H9 (cell line): Measurements from ENCODE around the gene ULBP3. TPM values are rescaled to one million over a fixed set of nuclear protein-coding genes. Genes with fewer than 3 reads are reported as not detected.

ENCODE experiments used
- DNase-seq: peaks from one replicate; pipeline ENCODE4 v3.0.0-alpha.2; 2017
- H2AFZ ChIP-seq: one replicate; pipeline ENCODE4 v1.6.1; 2013; ENCODE audit warnings: mild to moderate bottlenecking, low read length, control low read depth, moderate library complexity
- H2AK5ac ChIP-seq: 2 replicates; pipeline ENCODE4 v1.6.1; 2013; ENCODE audit warnings: low read length, control low read depth, mixed read lengths; ENCODE audit not compliant: insufficient read length
- H2BK120ac ChIP-seq: one replicate; pipeline ENCODE4 v1.6.1; 2013; ENCODE audit warnings: low read depth, mild to moderate bottlenecking, low read length, control low read depth, inconsistent platforms; ENCODE audit not compliant: poor library complexity, severe bottlenecking
- H2BK12ac ChIP-seq: 2 replicates; pipeline ENCODE4 v1.6.1; 2013; ENCODE audit warnings: low read length, control low read depth, mixed read lengths, low read depth; ENCODE audit not compliant: insufficient read length
- H2BK15ac ChIP-seq: 2 replicates; pipeline ENCODE4 v1.6.1; 2013; ENCODE audit warnings: low read depth, low read length, control low read depth
- H2BK20ac ChIP-seq: one replicate; pipeline ENCODE4 v1.6.1; 2013; ENCODE audit warnings: low read depth, mild to moderate bottlenecking, low read length, control low read depth, inconsistent platforms; ENCODE audit not compliant: poor library complexity, severe bottlenecking
- H2BK5ac ChIP-seq: 2 replicates; pipeline ENCODE4 v1.6.1; 2013; ENCODE audit warnings: low read length, control low read depth, mixed read lengths; ENCODE audit not compliant: insufficient read length
- H3K14ac ChIP-seq: 2 replicates; pipeline ENCODE4 v1.6.1; 2013; ENCODE audit warnings: low read length, control low read depth; ENCODE audit not compliant: insufficient read depth
- H3K18ac ChIP-seq: 2 replicates; pipeline ENCODE4 v1.6.1; 2013; ENCODE audit warnings: low read depth, mild to moderate bottlenecking, mixed read lengths, low read length, control low read depth; ENCODE audit not compliant: insufficient read length
- H3K23ac ChIP-seq: 2 replicates; pipeline ENCODE4 v1.6.1; 2013; ENCODE audit warnings: low read length, control low read depth, mixed read lengths, low read depth; ENCODE audit not compliant: insufficient read length
- H3K23me2 ChIP-seq: 2 replicates; pipeline ENCODE4 v1.6.1; 2013; ENCODE audit warnings: low read depth, mild to moderate bottlenecking, mixed read lengths, low read length, control low read depth; ENCODE audit not compliant: insufficient read length, poor library complexity, severe bottlenecking
- H3K27ac ChIP-seq: 2 replicates; pipeline ENCODE4 v1.5.1; 2013; ENCODE audit warnings: low read length, control low read depth, mixed read lengths, low read depth; ENCODE audit not compliant: insufficient read length
- H3K27me3 ChIP-seq: 2 replicates; pipeline ENCODE4 v1.6.1; 2013; ENCODE audit warnings: low read length, control low read depth, inconsistent platforms; ENCODE audit not compliant: insufficient read depth
- H3K4ac ChIP-seq: 2 replicates; pipeline ENCODE4 v1.6.1; 2013; ENCODE audit warnings: low read depth, mild to moderate bottlenecking, control low read depth, inconsistent platforms, low read length, moderate library complexity
- H3K4me1 ChIP-seq: 2 replicates; pipeline ENCODE4 v1.6.1; 2013; ENCODE audit warnings: low read length, control low read depth, inconsistent platforms; ENCODE audit not compliant: insufficient read depth
- H3K4me2 ChIP-seq: 2 replicates; pipeline ENCODE4 v1.6.1; 2013; ENCODE audit warnings: low read length, control low read depth, mixed read lengths; ENCODE audit not compliant: insufficient read length, insufficient read depth
- H3K56ac ChIP-seq: 2 replicates; pipeline ENCODE4 v1.6.1; 2013; ENCODE audit warnings: low read depth, mild to moderate bottlenecking, mixed read lengths, low read length, control low read depth; ENCODE audit not compliant: insufficient read length
- H3K79me1 ChIP-seq: 2 replicates; pipeline ENCODE4 v1.6.1; 2013; ENCODE audit warnings: low read depth, mild to moderate bottlenecking, moderate library complexity, low read length, control low read depth, inconsistent platforms; ENCODE audit not compliant: insufficient read depth, poor library complexity, severe bottlenecking
- H3K79me2 ChIP-seq: 2 replicates; pipeline ENCODE4 v1.6.1; 2013; ENCODE audit warnings: low read length, control low read depth, inconsistent platforms; ENCODE audit not compliant: insufficient read depth
- H3K9ac ChIP-seq: 2 replicates; pipeline ENCODE4 v1.6.1; 2013; ENCODE audit warnings: low read length, control low read depth, mixed read lengths; ENCODE audit not compliant: insufficient read length; ENCODE audit errors: extremely low read depth
- H3K9me3 ChIP-seq: one replicate; pipeline ENCODE4 v1.6.1; 2013; ENCODE audit warnings: low read depth, low read length, inconsistent platforms; ENCODE audit not compliant: control insufficient read depth
- H3T11ph ChIP-seq: one replicate; pipeline ENCODE4 v1.6.1; 2013; ENCODE audit warnings: mild to moderate bottlenecking, low read length, control low read depth, inconsistent platforms
- H4K20me1 ChIP-seq: one replicate; pipeline ENCODE4 v1.6.1; 2013; ENCODE audit not compliant: control insufficient read depth, insufficient read length, insufficient read depth
- H4K5ac ChIP-seq: 2 replicates; pipeline ENCODE4 v1.6.1; 2013; ENCODE audit warnings: low read depth, mild to moderate bottlenecking, mixed read lengths, low read length, control low read depth; ENCODE audit not compliant: insufficient read length
- H4K8ac ChIP-seq: replicated peaks from 2 replicates; pipeline ENCODE4 v1.6.1; 2013; ENCODE audit warnings: low read length, control low read depth, mixed read lengths, low read depth; ENCODE audit not compliant: insufficient read length
- H4K91ac ChIP-seq: 2 replicates; pipeline ENCODE4 v1.6.1; 2013; ENCODE audit warnings: low read depth, mild to moderate bottlenecking, moderate library complexity, mixed read lengths, low read length, control low read depth; ENCODE audit not compliant: insufficient read length
- H3K27ac Mint-ChIP-seq, 3 experiments: 2 replicates in 2 of 3; 3 replicates in 1 of 3; pipeline ENCODE4 v1.8.0; 2020 to 2021; ENCODE audit warnings: mixed read lengths in 3 of 3, mild to moderate bottlenecking in 1 of 3, moderate library complexity in 1 of 3
- H3K27me3 Mint-ChIP-seq: 2 replicates; pipeline ENCODE4 v1.8.0; 2021; ENCODE audit warnings: low read depth, mild to moderate bottlenecking, moderate library complexity, mixed read lengths
- H3K36me3 Mint-ChIP-seq, 3 experiments: 2 replicates in 2 of 3; 3 replicates in 1 of 3; pipeline ENCODE4 v1.8.0; 2020 to 2021; ENCODE audit warnings: low read depth in 3 of 3, mixed read lengths in 3 of 3; ENCODE audit not compliant: insufficient read depth in 1 of 3
- H3K4me1 Mint-ChIP-seq, 2 experiments: 2 replicates each; pipeline ENCODE4 v1.8.0; 2020; ENCODE audit warnings: mixed read lengths in 2 of 2
- H3K4me3 Mint-ChIP-seq, 2 experiments: 2 replicates in 1 of 2; 3 replicates in 1 of 2; pipeline ENCODE4 v1.8.0; 2020 to 2021; ENCODE audit warnings: mild to moderate bottlenecking in 2 of 2, mixed read lengths in 2 of 2, moderate library complexity in 1 of 2
- H3K9me3 Mint-ChIP-seq, 2 experiments: 2 replicates in 1 of 2; 3 replicates in 1 of 2; pipeline ENCODE4 v1.8.0; 2020; ENCODE audit warnings: mild to moderate bottlenecking in 2 of 2, mixed read lengths in 2 of 2, moderate library complexity in 1 of 2
- CTCF ChIP-seq: fragments of 200-600 bp; sonication (generic); conservative IDR thresholded peaks from 3 replicates; pipeline ENCODE4 v1.8.0; 2021; ENCODE audit warnings: antibody characterized with exemption, mild to moderate bottlenecking
- WGBS: extraction: QIAGEN DNeasy Blood & Tissue Kit; methylation state at CpG from one replicate; pipeline ENCODE4 v1.1.7; 2013; ENCODE audit warnings: missing lambda C conversion rate, low lambda C conversion rate, mixed read lengths; ENCODE audit not compliant: insufficient read length; ENCODE audit errors: extremely low coverage; 5-methylcytosine and 5-hydroxymethylcytosine counted together
- total RNA-seq: library from RNA; stranded (reverse); gene quantifications from 2 replicates; pipeline ENCODE4 v1.2.1, GENCODE V29; 2021

The ULBP3 gene
- total RNA-seq, 1 experiment from 2014 or later: 5.8 TPM

DNA sequence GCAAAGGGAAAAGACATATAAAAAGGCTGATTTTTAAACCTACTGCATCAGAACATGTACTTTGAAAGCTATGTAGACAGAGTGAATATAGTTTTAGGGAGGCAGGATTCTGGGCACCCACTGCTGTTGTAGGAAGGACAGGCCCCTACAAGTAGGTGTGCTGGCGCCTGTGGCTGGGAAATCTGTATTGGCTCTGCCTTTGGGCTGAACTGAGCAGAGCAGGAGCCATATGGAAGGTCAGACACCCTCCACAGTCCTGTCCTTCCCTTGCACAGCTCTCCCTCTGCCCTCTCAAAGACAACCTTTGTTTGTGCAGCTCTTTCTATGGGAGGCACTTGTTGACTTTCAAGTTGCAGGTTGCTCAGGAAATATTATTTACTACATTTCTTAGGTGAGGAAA, 18.4 kb upstream of the ULBP3 start:
- no CpG with 5 or more reads among the region's 1 CpG for WGBS

More for the DNA sequence above, 18.4 kb upstream of the ULBP3 start:
- H2BK20ac ChIP-seq: no peak overlapping the region
- H3K14ac ChIP-seq: no peak overlapping the region
- no peak for TF ChIP-seq CTCF
- H3K79me2 ChIP-seq: no peaks in the 10 kb centered on the region
- H4K8ac ChIP-seq: no peak overlapping the region
- H3K27me3 Mint-ChIP-seq: peaks cover 18% of the 10 kb centered on the region
- no peak overlapping the region for H2BK15ac ChIP-seq
- H4K5ac ChIP-seq: no peak overlapping the region
- H3K18ac ChIP-seq: no peak overlapping the region
- no peak overlapping the region for H4K91ac ChIP-seq
- H3K9me3 Mint-ChIP-seq: no peaks in the 10 kb centered on the region
- H3K27ac ChIP-seq: no peak overlapping the region
- H3K27me3 ChIP-seq: no peaks in the 10 kb centered on the region
- peaks cover 2 to 3% of the 10 kb centered on the region in 2 experiments; a peak in 2 of 4 replicates for H3K4me1 Mint-ChIP-seq
- H3K56ac ChIP-seq: no peak overlapping the region
- H2AK5ac ChIP-seq: no peak overlapping the region
- H3K27ac Mint-ChIP-seq: no peak overlapping the region; a peak in 2 of 7 replicates
- H2AFZ ChIP-seq: no peak overlapping the region
- no peaks in the 10 kb centered on the region for H3K79me1 ChIP-seq
- H3K4me3 Mint-ChIP-seq: no peak overlapping the region
- H3K9ac ChIP-seq: no peak overlapping the region
- no peaks in the 10 kb centered on the region for H3K9me3 ChIP-seq
- no peak overlapping the region for H2BK12ac ChIP-seq
- no peak overlapping the region for H3T11ph ChIP-seq
- no peak overlapping the region for H3K4me2 ChIP-seq
- no peak overlapping the region for H3K4ac ChIP-seq
- no peak for DNase-seq
- H3K36me3 Mint-ChIP-seq: no peaks in the 10 kb centered on the region
- H2BK120ac ChIP-seq: no peak overlapping the region
- H4K20me1 ChIP-seq: no peaks in the 10 kb centered on the region
- H3K4me1 ChIP-seq: no peaks in the 10 kb centered on the region
- no peaks in the 10 kb centered on the region for H3K23me2 ChIP-seq
- no peak overlapping the region for H2BK5ac ChIP-seq
- H3K23ac ChIP-seq: no peak overlapping the region
